Suppressor macrophage treated with lipopolysaccharide for 4 hours (primary cell): Measurements from ENCODE around the gene NME5.

ENCODE experiments used
- DNase-seq: peaks from one replicate; pipeline ENCODE4 v3.0.0-alpha.2; 2020

NME5 gene

DNA sequence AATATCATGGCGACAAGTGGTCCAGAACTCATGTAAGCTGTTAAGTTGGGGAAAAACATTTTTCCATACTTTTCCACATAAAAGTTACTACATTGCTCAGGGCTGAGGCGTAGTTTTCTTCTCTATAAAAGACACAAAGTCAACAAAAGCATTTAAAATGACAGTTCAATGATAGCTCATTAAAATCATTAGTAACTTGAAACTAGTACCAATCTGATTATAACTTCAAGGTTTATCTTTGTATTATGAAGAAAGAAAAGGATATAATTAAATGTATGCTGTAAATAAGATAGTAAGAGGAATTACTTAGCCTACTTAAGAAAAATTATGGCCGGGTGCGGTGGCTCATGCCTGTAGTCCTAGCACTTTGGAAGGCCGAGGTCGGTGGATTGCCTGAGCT lies 9.9 kb downstream of the NME5 start:
- DNase-seq = no peak

DNA sequence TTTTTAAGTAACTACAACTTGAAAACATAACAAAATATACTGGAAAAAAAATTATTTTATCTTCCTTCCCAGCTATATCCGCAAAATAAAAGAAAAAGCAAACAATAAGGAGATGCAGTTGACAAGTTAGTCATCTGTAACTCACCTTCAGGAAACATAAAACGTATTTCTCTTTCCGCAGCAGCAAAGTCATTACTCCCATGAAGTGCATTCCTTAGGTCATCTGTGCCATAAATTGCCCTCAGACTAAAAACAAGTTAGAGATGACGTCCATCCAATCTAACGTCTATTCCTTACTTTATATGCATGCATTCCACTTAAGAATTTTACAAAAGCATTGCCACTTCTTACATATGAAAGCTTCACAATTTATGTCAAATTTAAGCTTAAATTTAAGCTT lies 10.9 kb downstream of the NME5 start:
- no peak for DNase-seq

DNA sequence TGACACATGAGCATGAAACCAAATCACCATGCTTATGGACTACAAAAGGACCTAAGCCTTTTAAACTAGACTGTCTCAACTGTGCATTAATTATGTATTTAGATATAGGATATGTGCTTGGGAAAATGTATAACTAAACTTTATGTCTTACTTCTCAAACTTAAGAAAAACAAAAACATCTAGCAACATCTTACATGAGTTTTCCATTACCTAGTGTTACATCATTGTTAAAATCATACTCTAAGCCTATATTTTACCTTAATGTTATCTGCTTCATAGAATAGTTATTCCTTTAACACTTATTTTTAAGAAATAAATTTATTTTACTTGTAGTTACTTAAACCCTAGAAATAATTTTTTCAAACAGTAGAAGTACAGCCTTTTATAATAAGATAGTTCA lies 24.0 kb downstream of the NME5 start:
- DNase-seq = no peak

DNA sequence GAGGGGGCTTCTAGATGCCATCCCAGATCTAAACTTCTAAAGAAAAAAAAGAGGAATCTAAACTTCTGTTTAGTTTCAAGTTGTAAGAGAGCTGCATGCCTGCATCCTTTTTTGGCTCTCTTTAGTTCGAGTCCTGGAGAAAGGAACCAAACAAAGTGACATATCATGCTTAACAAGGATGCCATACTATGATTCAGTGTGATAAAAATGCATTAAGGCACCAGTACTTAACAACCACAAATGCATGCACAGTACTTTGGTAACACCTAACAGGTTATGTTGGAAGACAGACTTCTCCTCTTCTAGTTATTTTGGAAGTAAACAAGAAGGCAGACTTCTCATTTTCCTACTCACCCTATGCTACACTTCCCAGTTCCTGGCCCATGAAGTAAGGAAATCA lies 27.3 kb downstream of the NME5 start:
- DNase-seq = no peak

DNA sequence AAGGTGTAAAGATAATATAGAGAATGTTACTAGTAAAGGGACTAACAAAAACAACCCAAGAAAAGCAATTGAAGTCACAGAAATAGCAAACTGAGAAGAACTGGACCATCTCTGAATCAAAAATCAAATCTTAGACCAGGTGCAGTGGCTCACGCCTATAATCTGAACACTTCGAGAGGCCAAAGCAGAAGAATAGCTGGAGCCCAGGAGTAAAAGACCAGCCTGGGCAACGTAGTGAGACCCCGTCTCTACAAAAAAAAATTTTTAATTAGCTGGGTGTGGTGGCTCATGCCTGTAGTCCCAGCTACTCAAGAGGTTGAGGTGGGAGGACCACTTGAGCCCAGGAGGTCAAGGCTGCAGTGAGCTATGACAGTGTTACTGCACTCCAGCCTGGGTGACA lies 28.0 kb downstream of the NME5 start:
- no peak for DNase-seq

DNA sequence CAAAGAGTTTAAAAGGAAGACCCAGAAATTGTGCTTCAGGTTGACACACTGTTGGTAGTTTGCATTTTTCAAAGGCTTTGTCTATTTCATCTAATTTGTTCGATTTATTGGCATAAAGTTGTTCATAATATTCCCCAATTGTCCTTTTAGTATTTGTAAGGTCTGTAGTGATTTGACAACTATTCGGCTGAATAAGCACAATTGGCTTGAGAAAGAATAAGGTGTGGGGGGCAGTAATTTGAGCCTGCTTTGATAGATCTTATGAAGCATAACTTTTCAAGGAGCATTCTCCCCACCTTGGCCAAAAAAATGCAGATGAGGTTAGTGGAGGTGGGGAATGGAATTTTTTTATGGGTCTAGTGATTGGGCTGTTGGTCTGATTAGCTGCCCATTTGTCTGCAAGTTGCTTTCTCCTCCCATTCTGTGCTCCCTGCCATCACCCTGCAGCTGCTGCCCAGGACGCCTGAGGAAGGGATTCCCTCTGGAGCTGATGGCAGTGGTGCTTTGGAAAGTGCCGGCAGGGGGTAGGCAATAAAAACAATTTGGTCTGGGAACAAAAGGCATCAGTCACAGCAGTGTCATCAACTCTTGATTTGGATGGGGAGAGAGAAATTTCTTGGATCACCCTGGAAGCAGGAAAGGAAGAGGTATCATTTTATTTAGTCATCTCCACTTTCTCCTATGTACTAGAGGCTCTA lies 28.8 kb downstream of the NME5 start:
- DNase-seq = no peak

DNA sequence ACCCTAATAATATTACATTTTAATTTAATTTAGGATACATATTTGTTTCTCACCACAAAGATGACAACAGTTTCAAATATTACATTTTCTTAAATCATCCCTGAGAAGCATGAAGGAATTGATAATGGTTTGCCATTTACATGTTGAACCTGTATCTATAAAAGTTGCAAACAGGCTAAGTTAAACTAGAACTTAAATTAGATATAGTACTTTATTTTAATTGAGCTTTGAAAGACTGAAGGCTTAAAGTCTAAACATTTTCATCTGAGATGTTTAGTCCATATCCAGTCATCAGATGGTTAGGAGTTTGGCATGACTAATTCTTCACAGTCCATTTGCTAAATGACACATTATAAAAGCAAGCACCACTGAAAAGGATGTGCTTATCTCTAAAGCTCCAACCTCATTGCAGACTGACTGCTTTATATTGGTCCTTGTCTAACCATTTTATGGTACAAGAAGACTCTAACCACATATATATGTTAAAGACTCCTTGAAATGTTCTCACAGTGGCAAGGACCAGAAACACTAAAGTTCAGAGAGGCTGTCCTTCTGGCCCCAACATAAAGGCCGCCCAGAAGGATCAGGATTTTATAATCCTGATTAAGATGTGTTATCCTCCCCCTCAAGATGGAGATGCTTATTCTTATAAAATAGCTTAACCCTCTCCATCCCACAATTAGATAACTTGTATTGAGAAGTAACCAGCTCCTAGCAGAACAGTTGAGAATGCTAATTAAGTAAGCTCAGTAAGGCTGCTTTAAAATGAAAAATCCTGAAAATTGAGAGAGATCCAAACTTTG lies 29.6 kb downstream of the NME5 start:
- DNase-seq = no peak

DNA sequence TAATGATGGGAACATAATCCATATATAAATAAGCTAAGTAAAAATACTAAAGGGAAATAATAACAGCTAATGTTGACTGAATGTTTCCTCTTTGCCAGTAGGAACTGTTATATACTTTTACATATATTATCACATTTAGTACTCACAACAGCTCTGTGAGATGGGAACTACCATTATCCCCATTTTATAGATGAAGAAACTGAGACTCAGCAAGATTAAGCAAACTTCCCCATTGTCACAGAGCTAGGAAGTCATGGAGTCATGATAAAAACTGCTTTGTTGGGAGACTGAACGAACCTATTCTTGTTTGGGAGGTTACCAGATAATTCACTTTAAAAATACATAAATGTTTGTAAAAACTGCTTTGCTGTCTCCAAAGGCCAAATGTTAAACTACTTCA lies 32.0 kb downstream of the NME5 start:
- no peak for DNase-seq

DNA sequence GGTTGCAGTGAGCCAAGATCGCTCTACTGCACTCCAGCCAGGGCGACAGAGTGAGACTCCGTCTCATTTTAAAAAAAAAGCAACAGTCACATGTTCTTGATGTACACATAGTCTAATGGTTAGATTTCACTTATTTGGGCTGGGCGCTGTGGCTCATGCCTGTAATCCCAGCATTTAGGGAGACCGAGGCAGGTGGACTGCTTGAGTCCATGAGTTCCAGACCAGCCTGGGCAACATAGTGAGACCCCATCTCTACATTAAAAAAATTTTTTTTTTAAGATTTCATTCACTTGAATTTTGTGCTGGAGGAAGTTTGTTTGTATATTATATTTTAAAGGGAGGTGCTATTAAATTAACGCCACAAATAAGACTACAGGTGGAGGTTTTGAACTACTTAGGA lies 33.5 kb downstream of the NME5 start:
- no peak for DNase-seq

DNA sequence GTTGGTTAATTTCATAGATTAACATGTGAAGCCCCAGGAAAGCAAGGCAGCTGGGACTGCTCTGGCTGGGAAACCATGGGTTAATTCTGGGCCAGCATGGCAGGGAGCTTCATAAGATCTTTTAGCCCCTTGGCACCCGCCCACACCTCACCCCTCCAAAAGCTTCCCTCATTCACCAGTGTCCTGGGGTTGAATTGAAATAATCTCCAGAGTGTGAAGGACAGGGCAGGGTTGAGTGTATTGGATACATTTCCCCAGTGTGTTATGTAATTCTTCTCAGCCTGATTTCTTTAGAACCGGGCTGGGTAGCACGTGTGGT lies 36.0 kb downstream of the NME5 start:
- DNase-seq = no peak

DNA sequence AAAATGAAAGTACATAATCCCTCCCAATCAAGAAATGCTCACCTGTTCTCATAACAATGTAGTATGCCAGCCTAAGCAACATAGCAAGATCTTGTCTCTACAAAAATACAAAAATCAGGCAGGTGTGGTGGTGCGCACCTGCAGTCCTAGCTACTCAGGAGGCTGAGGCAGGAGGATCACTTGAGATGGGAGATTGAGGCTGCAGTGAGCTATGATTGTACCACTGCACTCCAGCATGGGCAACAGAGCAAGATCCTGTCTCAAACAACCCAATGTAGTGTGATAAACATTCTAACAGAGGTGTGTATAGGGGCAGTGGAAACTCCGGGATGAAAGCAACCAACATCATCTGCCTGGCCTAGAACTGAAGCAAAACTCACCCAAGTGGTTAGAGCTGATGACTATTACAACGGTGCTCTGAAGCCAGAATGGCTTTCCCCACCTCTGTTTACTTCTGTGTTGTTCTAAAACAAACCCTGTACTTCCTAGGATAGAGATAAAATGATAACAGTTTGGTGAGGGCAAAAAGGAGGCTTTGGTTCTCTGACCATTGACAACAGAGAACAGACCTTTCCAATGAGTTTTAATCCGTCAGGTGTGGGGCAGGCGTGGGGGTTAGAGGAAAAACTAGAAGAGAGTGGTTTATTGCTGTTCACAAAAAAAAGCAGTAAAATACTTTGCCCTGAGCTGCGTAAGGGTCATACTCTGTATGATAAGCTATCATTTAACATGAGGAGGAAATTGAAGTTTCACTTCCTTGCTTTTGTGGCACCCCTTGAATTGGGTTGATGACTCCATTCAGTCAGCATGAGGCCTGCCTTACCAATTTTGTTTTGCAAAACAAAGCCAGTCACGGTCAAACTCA lies 36.5 kb downstream of the NME5 start:
- DNase-seq = peak; percentile 37

DNA sequence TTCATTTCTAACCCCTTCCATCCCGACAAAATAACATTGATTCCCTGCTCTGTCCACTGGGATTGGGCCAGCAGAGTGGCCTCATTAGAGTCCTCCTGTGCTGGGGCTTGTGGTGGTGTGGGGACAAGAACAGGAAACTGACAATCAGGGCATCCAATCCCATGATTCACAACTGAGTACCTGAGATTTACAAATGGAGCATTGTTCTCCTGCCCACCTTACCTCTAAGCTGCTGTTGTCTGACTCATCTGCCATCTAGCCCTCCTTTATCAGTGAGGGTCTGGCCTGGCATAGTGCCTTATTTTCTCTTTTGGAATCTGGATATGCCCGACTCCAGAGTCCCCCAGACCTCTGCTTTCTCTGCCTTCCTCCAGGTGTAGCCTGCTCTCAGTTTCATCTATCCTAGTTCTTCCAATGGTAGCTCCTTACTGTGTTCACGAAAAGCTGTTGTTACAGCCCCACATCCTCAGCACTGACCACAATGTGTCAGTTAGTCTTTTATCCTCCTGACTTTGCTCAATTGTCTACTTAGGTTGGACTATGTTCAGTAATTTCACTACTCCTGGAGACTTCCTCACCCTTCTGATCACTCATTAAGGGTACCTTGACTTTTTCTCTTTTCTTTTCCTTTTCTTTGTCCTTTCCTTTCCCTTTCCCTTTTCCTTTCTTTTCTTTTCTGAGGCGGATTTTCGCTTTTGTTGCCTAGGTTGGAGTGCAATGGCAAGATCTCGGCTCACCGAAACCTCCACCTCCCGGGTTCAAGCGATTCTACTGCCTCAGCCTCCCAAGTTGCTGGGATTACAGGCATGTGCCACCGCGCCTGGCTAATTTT lies 42.0 kb downstream of the NME5 start:
- DNase-seq = no peak

DNA sequence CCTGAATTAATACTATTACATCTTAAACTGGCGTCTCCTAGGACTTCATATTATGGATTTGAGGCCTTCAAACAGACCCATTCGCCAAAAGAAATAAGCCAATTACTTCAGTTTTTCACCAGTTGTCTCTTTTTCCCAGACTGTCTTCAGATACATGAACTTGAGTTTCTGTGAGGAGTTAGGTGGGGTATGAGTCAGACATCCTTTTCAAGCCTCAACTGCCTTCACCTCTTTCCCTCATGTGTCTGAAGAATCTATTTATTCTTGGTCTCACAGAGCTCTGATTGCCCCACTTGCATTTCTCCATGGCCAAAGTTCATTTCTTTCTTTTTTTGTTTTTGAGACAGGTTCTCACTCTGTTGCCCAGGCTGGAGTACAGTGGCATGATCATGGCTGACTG lies 42.9 kb downstream of the NME5 start:
- no peak for DNase-seq

DNA sequence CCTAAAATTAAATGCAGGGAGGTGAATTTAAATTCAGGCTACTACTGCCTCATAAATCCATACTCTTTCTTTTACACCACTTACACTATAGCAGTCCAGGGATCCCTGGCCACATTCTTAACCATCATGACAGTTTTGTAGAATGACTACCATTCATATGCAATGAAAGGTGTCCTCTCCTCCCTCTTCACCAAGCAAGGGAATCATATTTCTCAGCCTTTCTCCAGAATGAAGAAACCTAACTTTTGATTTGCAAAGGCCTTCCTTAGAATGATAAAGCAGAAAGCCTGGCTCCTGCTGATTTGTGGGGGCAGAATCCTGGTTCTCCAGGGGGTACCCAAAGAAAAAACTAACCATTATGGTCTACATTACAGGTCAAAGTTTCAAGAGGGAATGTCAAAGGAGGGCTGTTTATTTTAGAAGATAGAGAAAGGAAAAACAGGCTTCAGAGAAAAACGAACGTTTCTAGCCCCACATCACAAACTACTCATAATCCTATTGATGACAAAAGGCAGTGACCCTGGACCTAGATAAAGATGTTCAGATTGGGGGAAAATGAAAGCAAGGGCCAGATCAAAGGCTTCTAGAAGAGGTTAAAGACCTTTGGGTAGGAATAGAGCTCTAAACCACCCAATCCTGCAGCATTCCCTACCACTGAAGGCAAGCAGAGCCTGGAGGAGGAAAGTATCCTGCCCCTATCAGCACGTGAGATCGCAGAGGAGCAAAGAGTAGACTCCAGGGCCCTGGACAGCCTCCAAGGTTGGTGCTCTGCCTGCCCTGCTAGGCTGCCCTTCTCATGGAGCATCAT lies 43.9 kb downstream of the NME5 start:
- DNase-seq = no peak

DNA sequence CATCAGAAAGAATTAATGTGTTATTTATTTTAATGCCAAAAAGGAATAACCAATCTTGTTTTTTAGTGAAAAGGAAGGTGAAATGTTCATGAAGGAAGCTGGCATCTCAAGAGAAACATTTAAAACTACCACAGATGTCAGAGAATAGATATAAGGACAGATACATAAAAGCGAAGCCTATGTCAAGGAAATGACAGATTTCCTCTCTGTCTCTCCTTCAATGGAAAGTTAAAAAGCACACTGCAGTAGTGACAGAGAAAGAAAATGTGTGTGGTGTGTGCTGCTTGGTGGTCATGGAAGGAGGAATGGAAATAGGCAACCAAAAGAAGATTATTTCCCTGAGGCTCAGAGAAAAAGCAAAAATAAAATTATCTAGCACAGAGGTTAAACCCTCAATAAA lies 46.2 kb downstream of the NME5 start:
- no peak for DNase-seq

DNA sequence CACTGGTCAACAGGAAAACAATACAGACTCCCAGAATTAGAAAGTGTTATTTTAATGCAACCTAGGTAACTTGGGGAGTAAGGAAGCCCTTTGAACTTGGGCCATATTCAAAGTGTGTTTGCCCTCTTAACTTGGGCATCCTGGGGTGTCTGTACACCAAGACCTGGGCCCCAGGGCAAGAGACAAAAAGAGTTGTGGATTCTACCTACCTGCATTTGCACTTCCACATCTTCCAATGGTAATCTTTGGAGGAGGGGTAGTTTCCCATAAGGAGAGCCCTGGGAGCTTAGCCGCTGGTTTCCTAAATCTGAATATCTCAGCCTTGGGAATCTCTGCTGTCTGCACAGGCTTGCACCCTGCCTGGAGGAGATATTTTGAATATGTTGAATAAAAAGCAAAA lies 46.9 kb downstream of the NME5 start:
- no peak for DNase-seq

DNA sequence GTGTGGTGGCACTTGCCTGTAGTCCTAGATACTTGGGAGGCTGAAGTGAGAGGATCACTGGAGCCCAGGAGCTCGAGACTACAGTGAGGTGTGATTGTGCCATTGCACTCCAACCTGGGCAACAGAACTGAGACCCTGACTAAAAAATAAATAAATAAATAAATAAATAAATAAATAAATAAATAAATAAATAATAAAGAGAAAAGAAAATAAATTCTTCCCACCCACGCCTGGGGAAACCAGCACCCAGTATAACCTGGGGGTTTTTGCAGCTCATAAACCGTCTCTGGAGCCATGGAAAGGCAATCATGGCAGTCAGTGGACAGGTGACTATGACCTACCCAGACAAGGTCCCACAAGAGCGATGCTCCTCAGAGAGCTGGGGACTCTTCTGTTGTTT lies 47.5 kb downstream of the NME5 start:
- no peak for DNase-seq

DNA sequence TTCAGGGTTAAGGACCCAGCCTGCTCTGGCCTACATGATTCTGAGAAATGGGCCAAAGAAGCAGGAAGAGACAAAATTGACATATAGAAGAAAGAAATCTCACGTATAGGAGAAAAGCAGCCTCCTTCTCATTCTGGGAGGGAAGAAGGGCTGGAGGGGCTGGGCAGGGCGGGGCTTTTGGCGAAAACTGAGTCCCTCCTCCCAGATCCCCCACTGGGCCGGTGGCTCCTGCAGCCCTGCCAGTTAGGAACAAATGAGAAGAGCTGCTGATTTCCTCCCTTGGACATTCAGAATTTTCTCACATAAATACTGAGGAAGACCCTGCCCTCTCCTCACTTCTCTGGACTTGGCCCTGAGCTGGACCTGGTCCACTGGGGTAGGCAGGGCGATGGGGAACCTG lies 55.5 kb downstream of the NME5 start, which contains the start of gene WNT8A:
TSS of gene WNT8A (plus strand) at position 332 of the 400 bp plus-strand sequence. CDS start 95 bp downstream, outside the sequence.
- no peak for DNase-seq

DNA sequence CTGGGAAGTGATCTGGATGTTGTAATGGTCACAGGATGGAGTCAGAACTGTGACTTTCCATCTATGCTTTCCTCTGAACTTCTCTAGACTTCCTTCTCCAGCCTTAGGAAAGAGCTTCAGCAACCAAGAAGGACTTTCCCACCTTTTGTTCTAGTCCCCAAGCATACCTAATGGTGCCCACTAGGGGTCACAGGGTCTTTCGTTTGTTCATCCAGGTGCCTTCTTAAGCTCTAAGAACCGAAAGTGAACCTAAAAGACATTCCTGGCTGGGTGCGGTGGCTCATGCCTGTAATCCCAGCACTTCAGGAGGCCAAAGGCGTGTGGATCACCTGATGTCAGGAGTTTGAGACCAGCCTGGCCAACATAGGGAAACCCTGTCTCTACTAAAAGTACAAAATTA lies 57.2 kb downstream of the NME5 start:
- DNase-seq = no peak

DNA sequence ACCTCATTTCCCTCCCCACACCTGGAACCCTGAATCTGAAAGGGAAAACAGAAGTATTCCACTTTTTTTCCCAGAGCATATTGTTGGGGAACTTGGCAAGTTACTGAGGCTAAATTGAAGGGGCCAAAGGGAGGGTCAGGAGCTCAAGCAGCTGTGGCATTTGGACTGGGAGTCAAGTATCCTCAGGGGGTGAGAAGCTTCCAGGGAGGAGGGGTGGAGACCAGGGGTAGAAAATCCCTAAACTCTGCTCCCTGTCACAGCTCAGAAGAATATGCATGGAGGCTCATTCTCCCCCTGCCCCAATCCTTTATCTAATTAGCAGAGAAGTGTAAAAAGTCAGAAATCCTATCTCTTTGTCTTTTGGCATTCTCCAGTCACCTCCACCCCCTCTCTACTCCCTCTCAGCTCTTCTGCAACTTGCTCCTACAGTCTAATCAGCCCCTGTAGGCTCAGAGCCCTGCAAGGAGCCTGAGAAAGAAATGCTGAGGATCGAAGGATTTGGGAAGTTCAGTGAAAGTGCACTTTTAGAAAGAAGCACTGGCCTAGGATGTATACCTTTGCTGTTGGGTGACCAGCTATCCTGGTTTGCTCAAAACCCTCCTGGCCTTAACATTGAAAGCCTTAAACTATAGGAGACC lies 61.1 kb downstream of the NME5 start:
- no peak for DNase-seq

DNA sequence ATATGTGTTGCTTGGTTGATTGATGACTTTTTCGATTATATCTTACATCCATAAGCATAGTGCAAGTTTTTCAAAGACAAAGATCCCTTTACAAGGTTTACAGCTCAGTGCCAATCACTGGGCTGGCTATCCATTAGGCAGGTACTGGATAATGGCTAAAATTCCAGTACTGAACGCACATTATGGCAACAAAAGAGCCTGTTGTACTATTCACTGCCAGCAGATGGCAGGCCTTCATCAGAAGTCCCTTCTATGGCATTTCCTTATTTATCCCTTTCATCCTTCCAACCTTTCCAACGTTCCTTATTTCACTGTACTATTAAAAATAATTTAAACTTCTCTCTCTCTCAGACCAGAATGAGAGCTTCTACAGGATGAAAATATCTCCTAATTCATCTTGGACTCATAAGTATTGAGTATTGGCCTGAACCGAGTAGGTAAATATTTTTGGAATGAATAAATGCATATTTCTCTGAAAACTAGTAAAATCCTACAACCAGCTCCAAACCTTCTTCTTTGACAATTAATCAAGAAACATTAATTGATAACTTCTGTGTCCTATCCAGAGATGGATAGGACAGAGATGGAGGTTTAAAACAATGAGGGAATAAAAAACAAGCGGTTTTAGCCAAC lies 62.0 kb downstream of the NME5 start:
- peak; percentile 69 for DNase-seq
